Lower leg skin (tissue), 4 donors: ENCODE measurements around the gene NAPSA. TPM values are rescaled to one million over a fixed set of nuclear protein-coding genes. Genes with fewer than 3 reads are reported as not detected.
"Not testable (repeated sequence)": the region's sequence is repeated elsewhere in the genome, so short reads cannot be mapped to it uniquely, and the experiment has no call there.

Source experiments
- DNase-seq, 2 donors: peaks; one replicate each; pipeline ENCODE4 v3.0.0-alpha.2; 2019; ENCODE audit warnings: low spot score in 2 of 2
- H3K4me3 ChIP-seq: fragments of 200-600 bp; sonication (generic); 2 replicates; pipeline ENCODE4 v1.5.1; 2017; ENCODE audit warnings: mild to moderate bottlenecking, low read depth; ENCODE audit not compliant: poor library complexity, severe bottlenecking
- POLR2A ChIP-seq, 2 donors: fragments of 450-650 bp; IDR thresholded peaks; one replicate each; pipeline ENCODE4 v1.6.1; 2016 to 2017; ENCODE audit warnings: antibody characterized with exemption in 2 of 2, mild to moderate bottlenecking in 1 of 2, moderate library complexity in 1 of 2
- WGBS, 2 donors: methylation state at CpG; one replicate each; pipeline ENCODE4 v1.1.5; 2018; 5-methylcytosine and 5-hydroxymethylcytosine counted together
- intact Hi-C: fragments of 100-400 bp; cut with DNase I; formaldehyde crosslinking; loops from one replicate; pipeline ENCODE4 v1.15.0; 2023; ENCODE audit warnings: low total_unique reads
- total RNA-seq, 4 donors: library from RNA; depleted of rRNA; stranded (reverse); fragments of >200 nt; gene quantifications; one replicate each; pipeline ENCODE4 v1.1.0, GENCODE V29; 2016
- TF ChIP-seq, protein P1 (sequence below), 3 donors: fragments of 450-650 bp; IDR thresholded peaks; one replicate each; pipeline ENCODE4 v1.5.1; 2016; ENCODE audit warnings: antibody characterized with exemption in 3 of 3, mild to moderate bottlenecking in 3 of 3, moderate library complexity in 2 of 3

Gene NAPSA
- total RNA-seq, 4 donors from 2014 or later = 0.51 to 5.9 (median 2.6) TPM

DNA sequence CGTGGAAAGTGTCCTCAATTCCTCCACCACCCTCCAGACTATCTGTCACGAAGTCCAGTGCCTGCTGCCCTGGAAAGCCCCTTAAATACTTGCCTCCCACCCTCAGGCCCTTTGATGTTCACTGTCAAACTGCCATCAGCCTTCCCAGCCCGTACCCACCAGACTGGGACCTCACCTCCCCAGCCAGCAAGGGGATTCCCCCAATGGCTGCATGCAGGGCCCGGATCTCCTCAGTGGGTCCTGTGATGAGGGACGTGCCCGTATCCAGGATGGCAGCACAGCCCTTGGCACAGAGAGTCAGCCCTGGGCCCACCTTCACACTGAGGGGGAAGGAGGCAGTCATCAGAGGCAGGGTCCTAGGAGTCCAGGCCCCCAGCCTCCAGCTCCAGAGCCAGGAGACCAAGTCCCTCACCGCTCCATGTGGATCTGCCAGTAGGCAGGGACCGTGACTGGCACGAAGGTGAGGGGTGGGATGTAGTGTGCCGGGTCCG is 6.1 kb downstream of the NAPSA start:
- DNase-seq = no peak
- TF ChIP-seq POLR2A (IDR thresholded peaks at IDR 0.05) = no peak
- TF ChIP-seq, protein P1, sequence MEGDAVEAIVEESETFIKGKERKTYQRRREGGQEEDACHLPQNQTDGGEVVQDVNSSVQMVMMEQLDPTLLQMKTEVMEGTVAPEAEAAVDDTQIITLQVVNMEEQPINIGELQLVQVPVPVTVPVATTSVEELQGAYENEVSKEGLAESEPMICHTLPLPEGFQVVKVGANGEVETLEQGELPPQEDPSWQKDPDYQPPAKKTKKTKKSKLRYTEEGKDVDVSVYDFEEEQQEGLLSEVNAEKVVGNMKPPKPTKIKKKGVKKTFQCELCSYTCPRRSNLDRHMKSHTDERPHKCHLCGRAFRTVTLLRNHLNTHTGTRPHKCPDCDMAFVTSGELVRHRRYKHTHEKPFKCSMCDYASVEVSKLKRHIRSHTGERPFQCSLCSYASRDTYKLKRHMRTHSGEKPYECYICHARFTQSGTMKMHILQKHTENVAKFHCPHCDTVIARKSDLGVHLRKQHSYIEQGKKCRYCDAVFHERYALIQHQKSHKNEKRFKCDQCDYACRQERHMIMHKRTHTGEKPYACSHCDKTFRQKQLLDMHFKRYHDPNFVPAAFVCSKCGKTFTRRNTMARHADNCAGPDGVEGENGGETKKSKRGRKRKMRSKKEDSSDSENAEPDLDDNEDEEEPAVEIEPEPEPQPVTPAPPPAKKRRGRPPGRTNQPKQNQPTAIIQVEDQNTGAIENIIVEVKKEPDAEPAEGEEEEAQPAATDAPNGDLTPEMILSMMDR (IDR thresholded peaks at IDR 0.05) = no peak
- 90 to 95% methylated on average over 10 to 11 of the region's 11 CpGs for WGBS, 2 donors
- intact Hi-C loops = no loop called here
- no peak overlapping the region for H3K4me3 ChIP-seq

DNA sequence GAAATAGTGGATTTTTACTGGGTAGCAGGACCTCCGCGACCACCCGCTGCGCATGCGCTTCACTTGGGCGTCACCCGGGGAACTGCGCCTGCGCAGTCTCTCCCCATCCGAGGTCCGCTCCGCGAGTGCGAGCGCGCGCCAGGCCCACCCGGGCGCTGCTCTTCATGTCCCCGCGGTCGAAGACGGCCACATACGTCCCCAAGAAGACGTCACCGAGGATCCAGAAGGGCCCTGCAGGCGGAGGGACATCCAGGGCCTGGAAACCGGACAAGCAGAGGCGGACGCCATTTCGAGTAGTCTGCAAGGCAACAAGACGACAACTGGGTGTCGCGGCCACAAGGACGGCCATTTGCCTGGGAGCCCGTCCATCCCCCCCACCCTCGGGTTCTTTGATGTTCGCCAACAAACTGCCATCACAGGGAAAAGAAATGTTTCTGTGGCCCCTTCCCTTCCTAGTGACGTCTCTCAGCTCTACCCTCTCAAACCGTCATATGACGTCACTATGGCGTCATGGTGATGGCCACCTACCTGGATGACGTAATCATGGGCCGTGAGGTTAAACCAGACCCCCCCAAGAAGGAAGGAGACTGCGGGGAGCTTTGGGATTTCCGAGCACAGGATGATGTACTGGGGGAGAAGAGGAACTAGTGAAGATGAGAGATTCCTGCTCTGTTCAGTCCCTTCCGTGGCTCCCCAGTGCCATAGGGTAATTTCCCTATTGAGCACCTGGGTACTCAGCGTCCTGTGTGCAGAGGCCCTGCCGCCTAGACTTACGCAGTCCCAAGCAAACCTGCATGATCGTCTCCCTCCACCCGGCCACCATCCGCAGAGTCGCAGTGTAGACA is 6.7 kb downstream of the NAPSA start:
- TF ChIP-seq, protein P1 (IDR thresholded peaks at IDR 0.05) = no peak
- TF ChIP-seq POLR2A (IDR thresholded peaks at IDR 0.05) = no peak
- 32 to 45% methylated on average over 49 to 54 of the region's 54 CpGs for WGBS, 2 donors
- no peak overlapping the region for H3K4me3 ChIP-seq
- intact Hi-C loops = no loop called here
- DNase-seq = no peak

DNA sequence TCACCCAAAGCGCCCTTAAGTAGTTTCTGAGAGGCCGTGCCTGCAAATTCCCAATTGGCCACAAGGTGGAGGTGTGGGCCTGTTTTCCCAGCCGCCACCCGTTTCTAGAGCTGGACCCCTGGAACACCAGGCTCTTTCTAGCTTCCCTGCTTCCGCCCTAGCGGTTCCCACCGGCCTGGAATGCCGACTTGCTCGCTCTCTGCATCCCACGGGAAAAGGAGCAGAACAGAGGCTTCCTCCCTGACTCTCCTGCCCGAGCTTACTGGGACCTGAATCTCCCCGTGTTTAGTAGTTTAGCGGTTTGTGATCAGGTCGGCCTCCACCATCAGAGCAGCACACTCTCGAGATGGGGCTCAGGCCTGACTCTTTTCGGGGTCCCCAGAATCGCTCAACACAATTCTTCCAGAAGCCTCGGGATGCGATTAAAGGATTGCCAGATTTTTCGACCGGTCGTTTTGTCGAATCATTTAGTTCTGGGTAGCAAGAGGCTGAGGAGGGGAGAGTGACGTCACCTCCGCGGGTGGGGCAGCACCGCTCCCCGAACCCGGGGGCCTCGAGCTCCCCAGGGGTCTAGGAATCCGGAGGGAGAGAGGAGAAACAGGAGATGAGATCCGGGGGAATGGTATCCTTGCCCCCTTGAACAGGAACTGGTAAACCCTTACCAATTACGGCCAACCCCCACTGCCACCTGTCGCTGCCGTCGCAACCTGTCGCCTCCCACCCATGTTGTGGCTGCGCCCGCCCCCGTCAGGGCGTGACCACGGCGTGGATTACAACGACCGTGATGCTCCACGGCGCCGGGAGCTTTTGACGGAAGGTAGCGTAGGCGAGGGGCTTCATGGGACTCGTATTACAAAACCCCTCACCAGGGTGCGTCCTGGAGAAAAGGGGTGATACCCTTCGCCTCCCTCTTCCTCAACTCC is 8.0 kb downstream of the NAPSA start:
- 13 to 30% methylated on average over 49 to 54 of the region's 54 CpGs for WGBS, 2 donors
- intact Hi-C loops = no loop called here
- DNase-seq = peak; percentile 65 to 96
- no peak overlapping the region for H3K4me3 ChIP-seq
- TF ChIP-seq, protein P1 (IDR thresholded peaks at IDR 0.05) = peak in 1 of 3 donors; percentile 19
- TF ChIP-seq POLR2A (IDR thresholded peaks at IDR 0.05) = no peak

DNA sequence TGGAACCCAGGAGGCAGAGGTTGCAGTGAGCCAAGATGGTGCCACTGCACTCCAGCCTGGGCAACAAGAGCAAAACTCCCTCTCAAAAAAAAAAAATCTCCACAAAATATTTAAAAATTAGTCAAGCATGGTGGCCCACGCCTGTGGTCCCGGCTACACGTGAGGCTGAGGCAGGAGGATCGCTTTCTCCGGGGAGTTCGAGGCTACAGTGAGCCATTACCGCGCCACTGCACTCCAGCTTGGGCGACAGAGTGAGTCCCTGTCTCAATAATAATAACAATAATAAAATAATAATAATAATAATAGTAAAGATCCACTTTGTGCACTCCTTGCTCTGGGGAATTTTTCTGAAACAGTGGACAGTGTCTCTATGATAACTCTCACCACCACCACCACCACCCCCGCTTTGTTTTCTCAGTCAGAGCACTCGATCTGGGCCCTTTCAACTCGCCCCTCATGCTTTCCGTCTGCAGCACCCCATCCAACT is 8.7 kb downstream of the NAPSA start:
- WGBS, 2 donors = 34 to 42% methylated on average over 13 of the region's 13 CpGs
- DNase-seq = no peak
- TF ChIP-seq, protein P1 (IDR thresholded peaks at IDR 0.05) = no peak
- TF ChIP-seq POLR2A (IDR thresholded peaks at IDR 0.05) = no peak
- no peak overlapping the region for H3K4me3 ChIP-seq
- intact Hi-C loops = no loop called here

DNA sequence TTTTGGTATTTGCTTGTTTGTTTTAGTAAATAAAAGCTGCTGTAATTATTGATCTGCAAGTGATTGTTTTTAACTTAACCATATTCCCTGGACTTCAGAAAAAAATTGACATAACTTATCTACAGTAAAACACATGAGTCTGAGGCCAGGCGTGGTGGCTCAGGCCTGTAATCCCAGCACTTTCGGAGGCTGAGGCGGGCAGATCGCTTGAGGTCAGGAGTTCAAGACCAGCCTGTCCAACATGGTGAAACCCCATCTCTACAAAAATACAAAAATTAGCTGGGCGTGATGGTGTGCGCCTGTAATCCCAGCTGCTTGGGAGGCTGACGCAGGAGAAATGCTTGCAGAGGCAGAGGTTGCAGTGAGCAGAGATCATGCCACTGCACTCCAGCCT is 12.0 kb downstream of the NAPSA start:
- intact Hi-C loops, H3K4me3 ChIP-seq, DNase-seq: not testable (repeated sequence)
- WGBS, 2 donors = 88 to 93% methylated on average over 7 of the region's 7 CpGs

DNA sequence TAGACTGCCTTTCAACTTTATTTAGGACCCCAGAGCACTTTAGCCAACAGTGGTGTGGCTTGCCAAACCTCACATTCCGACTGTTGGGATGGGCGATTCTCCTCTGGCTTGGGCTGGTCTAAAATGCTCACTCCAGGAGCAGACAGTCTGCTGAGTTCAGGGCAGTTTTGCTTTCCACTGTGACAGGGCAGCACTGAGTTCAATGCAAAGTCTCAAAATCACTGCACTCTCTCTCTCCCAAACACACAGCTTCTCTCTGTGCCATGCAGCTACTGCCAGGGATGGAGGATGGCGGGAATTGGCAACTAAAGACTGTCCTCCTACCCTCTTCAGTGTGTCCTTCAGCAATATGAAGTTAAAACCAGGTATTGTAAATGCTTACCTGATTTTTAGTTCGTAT is 13.2 kb downstream of the NAPSA start:
- no peak for DNase-seq
- intact Hi-C loops = no loop called here
- no peak for TF ChIP-seq POLR2A (IDR thresholded peaks at IDR 0.05)
- TF ChIP-seq, protein P1 (IDR thresholded peaks at IDR 0.05) = no peak
- no peak overlapping the region for H3K4me3 ChIP-seq
- 43 to 51% methylated on average over 4 of the region's 4 CpGs for WGBS, 2 donors
